CD8-positive, alpha-beta memory T cell (primary cell): ENCODE measurements around the gene DAP. TPM values are rescaled to one million over a fixed set of nuclear protein-coding genes. Genes with fewer than 3 reads are reported as not detected.

Experiments
- CTCF ChIA-PET: fragments of 350-600 bp; sonication (Branson Sonifier 250); formaldehyde crosslinking; loops from one replicate; lab custom pipeline; 2021; ENCODE audit warnings: antibody characterized with exemption; lab: Charles Lee
- POLR2A ChIA-PET: fragments of 350-600 bp; sonication (Branson Sonifier 250); formaldehyde crosslinking; loops from one replicate; lab custom pipeline; 2021; ENCODE audit warnings: antibody characterized with exemption; lab: Charles Lee
- DNase-seq, 5 donors: peaks; one replicate each; pipeline versions ENCODE4 v3.0.0 to v3.0.0-alpha.2; 2020 to 2022; ENCODE audit warnings: mixed read lengths in 1 of 5
- H3K27ac ChIP-seq: one replicate; pipeline ENCODE4 v1.7.0; 2013; ENCODE audit warnings: low read depth, mild to moderate bottlenecking, low read length, moderate library complexity
- H3K27me3 ChIP-seq: 2 replicates; pipeline ENCODE4 v1.7.0; 2013; ENCODE audit warnings: low read length, mild to moderate bottlenecking; ENCODE audit not compliant: insufficient read depth, poor library complexity, severe bottlenecking
- H3K36me3 ChIP-seq: 2 replicates; pipeline ENCODE4 v1.7.0; 2013; ENCODE audit warnings: mild to moderate bottlenecking, low read length, moderate library complexity; ENCODE audit not compliant: insufficient read depth
- H3K4me1 ChIP-seq: 2 replicates; pipeline ENCODE4 v1.7.0; 2013; ENCODE audit warnings: mild to moderate bottlenecking, low read length, moderate library complexity; ENCODE audit not compliant: insufficient read depth
- H3K4me3 ChIP-seq: 2 replicates; pipeline ENCODE4 v1.7.0; 2013; ENCODE audit warnings: mild to moderate bottlenecking, low read length
- H3K9me3 ChIP-seq: 2 replicates; pipeline ENCODE4 v1.7.0; 2013; ENCODE audit warnings: mild to moderate bottlenecking, low read length
- H3K27ac Mint-ChIP-seq, 8 donors: one replicate each; pipeline ENCODE4 v1.8.0; 2020 to 2021; ENCODE audit warnings: mixed read lengths in 8 of 8, mild to moderate bottlenecking in 6 of 8, inconsistent platforms in 3 of 8, moderate library complexity in 3 of 8
- H3K27me3 Mint-ChIP-seq, 2 donors: one replicate each; pipeline ENCODE4 v1.8.0; 2020 to 2021; ENCODE audit warnings: mixed read lengths in 2 of 2, mild to moderate bottlenecking in 1 of 2, moderate library complexity in 1 of 2
- H3K36me3 Mint-ChIP-seq, 3 donors: one replicate each; pipeline ENCODE4 v1.8.0; 2020 to 2021; ENCODE audit warnings: mixed read lengths in 3 of 3, inconsistent platforms in 1 of 3, mild to moderate bottlenecking in 1 of 3
- H3K4me1 Mint-ChIP-seq, 3 donors: one replicate each; pipeline ENCODE4 v1.8.0; 2020 to 2021; ENCODE audit warnings: mixed read lengths in 3 of 3, inconsistent platforms in 1 of 3, mild to moderate bottlenecking in 1 of 3
- H3K4me3 Mint-ChIP-seq, 7 donors: one replicate each; pipeline ENCODE4 v1.8.0; 2020 to 2021; ENCODE audit warnings: mixed read lengths in 7 of 7, mild to moderate bottlenecking in 6 of 7, moderate library complexity in 4 of 7, inconsistent platforms in 2 of 7
- H3K9me3 Mint-ChIP-seq, 5 donors: one replicate each; pipeline ENCODE4 v1.8.0; 2020 to 2022; ENCODE audit warnings: mixed read lengths in 5 of 5, mild to moderate bottlenecking in 3 of 5, moderate library complexity in 2 of 5, inconsistent platforms in 1 of 5
- polyA plus RNA-seq: library from polyadenylated mRNA; unstranded; fragments of 300-500 nt; fragmentation: Illumina TruSeq; gene quantifications from one replicate; pipeline ENCODE4 v1.2.3, GENCODE V29; 2021
- total RNA-seq, 2 experiments: library from RNA; stranded (reverse); gene quantifications; one replicate each; pipeline ENCODE4 v1.2.3, GENCODE V29; 2021

DAP gene
- total and polyA plus RNA-seq, 3 experiments from 2014 or later, result 60.0 to 73.7 (median 61.5) TPM

DNA sequence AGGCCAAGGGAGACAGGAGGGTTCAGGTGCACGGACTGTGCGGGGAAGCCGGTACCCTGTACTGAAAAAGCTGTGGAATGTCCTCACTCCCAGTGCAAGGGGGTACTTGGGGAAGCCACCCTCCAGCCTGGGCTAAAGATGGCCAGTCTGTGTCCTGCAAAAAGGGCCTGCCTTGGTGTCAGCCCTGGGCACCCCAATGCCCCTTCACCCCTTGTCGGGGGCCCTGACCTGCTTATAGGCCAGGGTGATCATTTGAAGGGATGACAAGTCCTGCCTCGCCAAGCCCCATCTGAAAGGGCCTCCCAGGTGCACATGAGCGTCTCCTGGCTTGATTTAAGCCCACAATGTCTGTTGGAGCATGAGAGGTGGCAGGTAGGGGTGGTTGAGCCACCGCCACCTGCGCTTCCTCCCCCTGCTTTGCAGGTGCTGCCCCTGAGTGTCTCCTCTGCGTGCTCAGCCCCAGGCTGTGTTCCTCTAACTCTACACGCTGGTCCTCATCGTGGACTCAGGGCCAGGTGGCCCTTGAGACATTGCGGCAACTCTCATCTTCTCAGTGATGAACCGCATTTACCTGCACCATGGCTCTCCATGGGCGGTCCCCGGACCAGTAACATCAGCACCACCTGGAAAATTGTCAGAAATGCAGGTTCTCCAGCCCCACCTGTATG lies 100.2 kb downstream of the DAP start:
- Mint-ChIP-seq H3K9me3 (no peaks in the 10 kb centered on the region), H3K4me1 (no peaks in the 10 kb centered on the region), H3K27ac (no peak overlapping the region)

DNA sequence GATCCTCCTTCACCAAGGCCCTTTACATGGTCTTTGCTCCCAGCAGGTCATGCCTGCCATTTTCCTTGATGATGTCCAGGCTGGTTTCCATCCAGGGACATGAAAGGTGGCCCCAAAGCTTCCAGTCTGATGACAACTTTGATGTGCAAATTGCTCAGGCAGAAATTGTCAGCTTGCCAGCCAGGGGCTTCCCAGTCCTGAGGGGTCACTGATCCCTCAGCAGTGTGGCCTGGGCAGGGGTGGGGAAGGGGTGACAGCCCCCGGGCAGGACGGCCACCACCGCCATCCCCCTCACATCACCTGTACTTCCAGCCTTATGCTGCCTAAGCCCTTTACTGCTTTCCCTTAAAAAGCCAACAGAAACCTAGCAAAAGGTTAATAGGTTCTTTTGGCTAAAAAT lies 100.9 kb downstream of the DAP start:
- Histone ChIP-seq H3K4me1 (no peaks in the 10 kb centered on the region), H3K9me3 (no peaks in the 10 kb centered on the region), H3K27me3 (no peaks in the 10 kb centered on the region), H3K27ac (no peak overlapping the region), H3K36me3 (no peaks in the 10 kb centered on the region), H3K4me3 (no peak overlapping the region)
- H3K27ac Mint-ChIP-seq, result no peak overlapping the region
- H3K9me3 Mint-ChIP-seq, result no peaks in the 10 kb centered on the region
- H3K27me3 Mint-ChIP-seq, result peaks cover 0 to 4% of the 10 kb centered on the region in 2 donors
- no peaks in the 10 kb centered on the region for H3K4me1 Mint-ChIP-seq
- POLR2A ChIA-PET, result no interaction called here
- CTCF ChIA-PET, result no interaction called here
- no peak overlapping the region for H3K4me3 Mint-ChIP-seq
- H3K36me3 Mint-ChIP-seq, result no peaks in the 10 kb centered on the region
- DNase-seq, result no peak

More for the DNA sequence above, 100.2 kb downstream of the DAP start:
- no peaks in the 10 kb centered on the region for H3K36me3 ChIP-seq
- no peaks in the 10 kb centered on the region for H3K9me3 ChIP-seq
- no peak overlapping the region for H3K27ac ChIP-seq
- Mint-ChIP-seq H3K4me3 (no peak overlapping the region), H3K27me3 (peaks cover 0 to 4% of the 10 kb centered on the region in 2 donors), H3K36me3 (no peaks in the 10 kb centered on the region)
- H3K4me3 ChIP-seq, result no peak overlapping the region
- H3K4me1 ChIP-seq, result no peaks in the 10 kb centered on the region
- ChIA-PET CTCF (no interaction called here), POLR2A (no interaction called here)
- no peaks in the 10 kb centered on the region for H3K27me3 ChIP-seq
- no peak for DNase-seq

DNA sequence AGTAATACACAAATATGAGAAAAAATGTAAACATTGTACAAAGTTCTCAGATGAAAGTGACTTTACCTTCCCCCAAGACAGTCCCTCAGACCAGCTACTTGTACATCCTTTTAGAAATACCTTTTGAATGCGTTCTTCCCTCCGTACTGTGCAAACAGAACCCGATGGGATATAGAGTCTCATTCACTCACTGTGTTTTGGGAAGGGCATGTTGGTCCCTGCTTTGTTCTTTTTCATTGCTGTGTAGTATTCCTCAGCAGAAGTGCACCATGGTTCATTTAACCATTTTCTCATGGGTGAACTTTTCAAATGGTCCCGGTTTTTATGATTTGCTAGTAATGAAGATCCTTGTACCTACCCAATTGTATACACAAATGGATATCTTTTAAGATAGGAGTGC lies 102.8 kb downstream of the DAP start:
- CTCF ChIA-PET, result no interaction called here
- H3K27ac Mint-ChIP-seq, result no peak overlapping the region

DNA sequence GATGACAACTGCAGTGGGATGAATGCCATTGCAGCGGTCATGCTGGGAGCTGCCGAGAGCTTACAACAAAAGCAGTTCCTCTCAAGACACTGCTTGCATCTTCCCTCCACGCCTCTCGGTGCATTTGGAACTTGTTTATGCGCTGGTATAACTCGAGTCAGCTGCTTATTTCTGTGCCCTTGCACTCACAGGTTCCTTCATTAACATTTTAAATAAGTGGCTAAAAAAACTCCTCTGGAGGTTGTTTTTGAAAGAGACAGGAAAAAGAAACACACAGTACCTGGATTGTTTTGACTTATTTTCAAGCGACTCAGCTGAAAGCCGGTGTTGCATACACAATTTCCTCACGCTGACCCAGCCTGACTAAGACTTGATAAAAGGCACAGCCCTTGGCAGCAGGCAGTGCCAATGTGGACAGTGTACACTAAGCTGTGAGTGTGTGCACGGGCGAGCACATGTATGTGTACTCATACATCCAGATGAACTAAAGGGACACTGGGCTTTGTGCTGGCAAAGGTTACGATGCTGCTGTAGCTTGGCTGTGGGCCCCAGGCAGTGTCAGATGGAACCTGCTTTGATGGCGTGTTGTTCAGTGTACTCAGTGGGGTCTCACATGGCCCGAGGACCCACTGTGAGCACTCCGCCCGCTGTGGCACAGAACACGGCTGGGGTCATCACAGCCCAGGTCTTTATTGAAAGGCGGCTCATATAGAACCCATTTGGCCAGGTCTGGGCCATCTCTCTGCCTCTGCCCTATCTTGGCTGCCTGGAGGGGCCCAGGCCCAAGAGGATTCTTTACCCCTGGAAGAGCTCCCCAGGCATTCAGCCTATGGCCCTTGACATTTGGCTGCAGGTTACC lies 104.8 kb downstream of the DAP start:
- no peaks in the 10 kb centered on the region for H3K36me3 Mint-ChIP-seq
- no peaks in the 10 kb centered on the region for H3K4me1 ChIP-seq
- no peak overlapping the region for H3K27ac ChIP-seq
- no peaks in the 10 kb centered on the region for H3K27me3 ChIP-seq
- H3K4me3 Mint-ChIP-seq, result no peak overlapping the region
- H3K27me3 Mint-ChIP-seq, result no peaks in the 10 kb centered on the region
- H3K9me3 Mint-ChIP-seq, result no peaks in the 10 kb centered on the region
- DNase-seq, result no peak
- CTCF ChIA-PET, result no interaction called here
- H3K27ac Mint-ChIP-seq, result no peak overlapping the region
- no peak overlapping the region for H3K4me3 ChIP-seq
- POLR2A ChIA-PET, result no interaction called here
- no peaks in the 10 kb centered on the region for H3K4me1 Mint-ChIP-seq
- no peaks in the 10 kb centered on the region for H3K9me3 ChIP-seq
- H3K36me3 ChIP-seq, result no peaks in the 10 kb centered on the region

More for the DNA sequence above, 102.8 kb downstream of the DAP start:
- no peaks in the 10 kb centered on the region for H3K9me3 Mint-ChIP-seq
- no peak overlapping the region for H3K4me3 Mint-ChIP-seq
- POLR2A ChIA-PET, result no interaction called here
- no peaks in the 10 kb centered on the region for H3K36me3 ChIP-seq
- H3K4me1 ChIP-seq, result no peaks in the 10 kb centered on the region
- no peaks in the 10 kb centered on the region for H3K4me1 Mint-ChIP-seq
- H3K36me3 Mint-ChIP-seq, result no peaks in the 10 kb centered on the region
- H3K4me3 ChIP-seq, result no peak overlapping the region
- no peaks in the 10 kb centered on the region for H3K27me3 ChIP-seq
- H3K9me3 ChIP-seq, result no peaks in the 10 kb centered on the region
- no peak for DNase-seq
- H3K27me3 Mint-ChIP-seq, result no peaks in the 10 kb centered on the region
- no peak overlapping the region for H3K27ac ChIP-seq

DNA sequence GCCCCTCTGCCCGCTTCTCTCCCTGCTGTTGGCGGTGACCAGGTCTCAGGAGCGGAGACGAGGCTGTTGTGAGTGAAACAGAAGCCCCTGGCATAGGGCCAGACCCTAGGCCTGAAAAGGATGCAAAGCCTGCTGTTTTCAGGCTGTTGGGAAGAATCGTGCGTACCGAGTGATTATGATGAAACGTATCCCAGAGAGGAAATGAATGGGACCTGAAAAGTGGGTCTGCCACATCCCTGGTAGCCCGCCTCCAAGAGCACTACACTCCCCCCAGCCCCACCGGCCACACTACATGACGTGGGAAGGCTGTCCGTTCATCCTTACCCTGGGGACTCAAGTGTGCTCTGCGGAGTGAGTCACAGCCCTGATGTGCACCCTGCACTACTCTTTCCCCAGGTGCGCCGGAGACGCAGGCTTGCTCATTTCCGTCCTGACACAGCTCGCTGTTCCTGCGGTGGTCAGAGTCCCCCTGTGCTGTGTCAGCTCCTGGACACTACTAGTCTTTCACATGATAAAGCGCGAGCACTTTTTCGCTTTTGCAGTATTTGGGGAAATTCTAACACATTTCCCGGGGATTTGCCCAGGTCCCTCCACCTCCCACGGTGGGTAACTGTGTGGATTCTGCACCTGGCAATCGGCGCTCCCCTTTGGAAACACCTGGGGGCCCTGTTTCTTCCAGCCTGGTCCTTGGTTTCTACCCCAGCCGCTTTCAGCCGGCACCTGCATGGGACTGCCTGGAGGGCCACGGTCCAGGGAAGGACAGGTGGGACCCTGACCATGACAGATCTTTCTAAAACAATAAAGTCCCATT lies 105.7 kb downstream of the DAP start:
- Histone ChIP-seq H3K36me3 (no peaks in the 10 kb centered on the region), H3K4me1 (no peaks in the 10 kb centered on the region), H3K9me3 (no peaks in the 10 kb centered on the region), H3K27me3 (no peaks in the 10 kb centered on the region), H3K27ac (no peak overlapping the region), H3K4me3 (no peak overlapping the region)
- Mint-ChIP-seq H3K36me3 (no peaks in the 10 kb centered on the region), H3K9me3 (no peaks in the 10 kb centered on the region), H3K27me3 (no peaks in the 10 kb centered on the region), H3K27ac (no peak overlapping the region), H3K4me3 (no peak overlapping the region), H3K4me1 (no peaks in the 10 kb centered on the region)
- ChIA-PET CTCF (no interaction called here), POLR2A (no interaction called here)
- no peak for DNase-seq

DNA sequence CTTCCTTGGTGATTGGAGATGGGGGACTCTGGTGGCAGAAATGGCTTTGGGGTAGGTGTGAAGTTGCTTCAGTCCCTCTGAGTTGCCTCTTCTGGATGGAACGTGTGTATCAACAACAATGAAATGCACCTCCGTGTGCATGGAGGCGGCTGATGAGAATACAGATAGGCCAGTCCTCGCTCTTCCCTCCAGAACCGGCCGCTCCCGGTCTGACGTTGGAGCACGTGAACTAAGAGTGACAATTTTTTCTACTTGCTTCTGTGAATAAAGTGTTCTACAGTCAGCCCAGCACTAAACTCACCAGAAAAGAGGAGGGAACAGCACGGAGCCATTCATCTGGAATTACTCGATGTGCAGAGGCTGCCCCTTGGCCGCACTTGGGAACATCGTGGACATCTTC lies 106.5 kb downstream of the DAP start:
- Histone ChIP-seq H3K27me3 (no peaks in the 10 kb centered on the region), H3K4me3 (no peak overlapping the region), H3K4me1 (no peaks in the 10 kb centered on the region), H3K9me3 (no peaks in the 10 kb centered on the region), H3K36me3 (no peaks in the 10 kb centered on the region), H3K27ac (no peak overlapping the region)
- DNase-seq, result no peak
- Mint-ChIP-seq H3K27ac (peak overlapping the region in 1 of 8 donors; percentile 90), H3K27me3 (no peaks in the 10 kb centered on the region), H3K36me3 (no peaks in the 10 kb centered on the region), H3K4me3 (no peak overlapping the region), H3K4me1 (no peaks in the 10 kb centered on the region), H3K9me3 (no peaks in the 10 kb centered on the region)
- CTCF ChIA-PET, result no interaction called here
- POLR2A ChIA-PET, result no interaction called here

DNA sequence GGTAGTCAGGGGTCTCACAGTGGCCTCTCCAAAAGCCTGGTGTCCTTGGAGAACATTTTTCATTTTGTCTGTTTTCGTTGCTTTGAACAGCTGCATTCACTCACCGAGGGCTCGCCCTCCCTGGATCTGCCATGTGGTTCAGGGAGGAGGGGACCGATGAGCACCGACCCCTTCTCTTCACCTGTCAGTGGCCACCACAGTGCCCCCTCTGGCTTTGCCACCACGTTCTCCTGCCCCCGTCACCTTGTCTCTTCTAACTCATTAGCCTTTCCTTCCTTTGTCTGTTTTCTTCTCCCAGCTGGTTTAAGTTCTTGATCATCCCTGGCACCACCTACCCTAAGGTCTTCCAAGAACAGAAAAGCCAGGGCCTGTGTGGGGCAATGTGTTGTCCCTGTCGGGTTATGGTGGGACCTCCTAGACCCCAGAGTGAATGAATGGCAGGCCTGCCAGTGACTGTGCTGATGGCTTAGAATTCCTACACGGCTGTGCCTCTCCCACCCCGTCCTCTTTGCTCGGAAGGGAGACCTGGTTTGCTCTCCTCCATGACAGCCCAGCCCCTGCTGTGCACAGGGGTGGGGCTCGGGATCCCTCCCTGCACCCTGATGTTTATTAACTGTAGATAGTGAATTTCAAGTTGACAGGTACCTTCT lies 107.2 kb downstream of the DAP start:
- no peaks in the 10 kb centered on the region for H3K27me3 ChIP-seq
- H3K27me3 Mint-ChIP-seq, result no peaks in the 10 kb centered on the region
- no peak for DNase-seq
- ChIA-PET POLR2A (no interaction called here), CTCF (no interaction called here)
- H3K36me3 ChIP-seq, result no peaks in the 10 kb centered on the region
- H3K27ac ChIP-seq, result no peak overlapping the region
- no peak overlapping the region for H3K4me3 Mint-ChIP-seq
- no peaks in the 10 kb centered on the region for H3K36me3 Mint-ChIP-seq
- H3K9me3 ChIP-seq, result no peaks in the 10 kb centered on the region
- no peak overlapping the region for H3K4me3 ChIP-seq
- no peaks in the 10 kb centered on the region for H3K4me1 ChIP-seq
- H3K9me3 Mint-ChIP-seq, result no peaks in the 10 kb centered on the region
- no peaks in the 10 kb centered on the region for H3K4me1 Mint-ChIP-seq
- no peak overlapping the region for H3K27ac Mint-ChIP-seq
